KMS-11 (cell line): ENCODE data around the gene PHEX.

Experiments used
- H2AFZ ChIP-seq: fragments of 200-600 bp; sonication (generic); 2 replicates; pipeline ENCODE4 v1.6.1; 2016; ENCODE audit warnings: antibody characterized with exemption, mixed run types, low read depth
- H3K27ac ChIP-seq: fragments of 200-600 bp; sonication (generic); 2 replicates; pipeline ENCODE4 v1.6.1; 2016; ENCODE audit warnings: mild to moderate bottlenecking, mixed run types
- H3K27me3 ChIP-seq: fragments of 200-600 bp; sonication (generic); 2 replicates; pipeline ENCODE4 v1.6.1; 2017; ENCODE audit warnings: mild to moderate bottlenecking, low read depth, mixed run types, moderate library complexity; ENCODE audit not compliant: insufficient read depth
- H3K36me3 ChIP-seq: fragments of 200-600 bp; sonication (generic); 2 replicates; pipeline ENCODE4 v1.6.1; 2017; ENCODE audit warnings: mild to moderate bottlenecking, mixed run types; ENCODE audit not compliant: insufficient read depth
- H3K4me1 ChIP-seq: fragments of 200-600 bp; sonication (generic); 2 replicates; pipeline ENCODE4 v1.6.1; 2016; ENCODE audit warnings: mild to moderate bottlenecking, low read depth, mixed run types; ENCODE audit not compliant: poor library complexity, severe bottlenecking
- H3K4me2 ChIP-seq: fragments of 200-600 bp; sonication (generic); 2 replicates; pipeline ENCODE4 v1.7.0; 2016; ENCODE audit warnings: mild to moderate bottlenecking, mixed run types
- H3K4me3 ChIP-seq: fragments of 200-600 bp; sonication (generic); IDR thresholded peaks from 2 replicates; pipeline ENCODE4 v1.6.1; 2017; ENCODE audit warnings: low read depth, low read length, mixed read lengths; ENCODE audit not compliant: insufficient read depth
- H3K79me2 ChIP-seq: fragments of 200-600 bp; sonication (generic); 2 replicates; pipeline ENCODE4 v1.6.1; 2016; ENCODE audit warnings: low read depth, mixed run types; ENCODE audit not compliant: insufficient read depth
- H3K9ac ChIP-seq: fragments of 200-600 bp; sonication (generic); 2 replicates; pipeline ENCODE4 v1.6.1; 2016; ENCODE audit warnings: mild to moderate bottlenecking, mixed run types
- H4K20me1 ChIP-seq: fragments of 200-600 bp; sonication (generic); 2 replicates; pipeline ENCODE4 v1.6.1; 2016; ENCODE audit warnings: mild to moderate bottlenecking, mixed run types; ENCODE audit not compliant: insufficient read depth
- CTCF ChIP-seq: fragments of 200-600 bp; sonication (generic); conservative IDR thresholded peaks from 2 replicates; pipeline ENCODE4 v1.6.1; 2017; ENCODE audit warnings: low read depth, mild to moderate bottlenecking, antibody characterized with exemption, low read length, moderate library complexity, mixed read lengths

PHEX gene

GRCh38 chrX:22193851-22194659 is 161.9 kb downstream of the PHEX start:
- H2AFZ ChIP-seq = no peak overlapping the region
- no peaks in the 10 kb centered on the region for H3K36me3 ChIP-seq
- no peak for TF ChIP-seq CTCF
- no peaks in the 10 kb centered on the region for H3K4me1 ChIP-seq
- no peaks in the 10 kb centered on the region for H3K27me3 ChIP-seq
- no peaks in the 10 kb centered on the region for H4K20me1 ChIP-seq
- H3K4me2 ChIP-seq = no peak overlapping the region
- H3K27ac ChIP-seq = no peak overlapping the region
- no peak overlapping the region for H3K9ac ChIP-seq
- no peaks in the 10 kb centered on the region for H3K79me2 ChIP-seq
- no peak overlapping the region for H3K4me3 ChIP-seq

GRCh38 chrX:22194660-22194945 is 162.5 kb downstream of the PHEX start:
- no peaks in the 10 kb centered on the region for H3K36me3 ChIP-seq
- H2AFZ ChIP-seq = no peak overlapping the region
- no peaks in the 10 kb centered on the region for H3K27me3 ChIP-seq
- no peaks in the 10 kb centered on the region for H4K20me1 ChIP-seq
- H3K27ac ChIP-seq = no peak overlapping the region
- no peaks in the 10 kb centered on the region for H3K4me1 ChIP-seq
- no peak overlapping the region for H3K9ac ChIP-seq
- H3K4me2 ChIP-seq = no peak overlapping the region
- no peak overlapping the region for H3K4me3 ChIP-seq
- H3K79me2 ChIP-seq = no peaks in the 10 kb centered on the region
- no peak for TF ChIP-seq CTCF

- no peak overlapping the region for H3K27ac ChIP-seq
Observed at GRCh38 chrX:22196149-22196548, 164.0 kb downstream of the PHEX start.

GRCh38 chrX:22202251-22202650 is 170.1 kb downstream of the PHEX start:
- Histone ChIP-seq H2AFZ (no peak overlapping the region), H3K4me2 (no peak overlapping the region), H3K27ac (no peak overlapping the region), H3K79me2 (no peaks in the 10 kb centered on the region), H4K20me1 (no peaks in the 10 kb centered on the region), H3K27me3 (no peaks in the 10 kb centered on the region), H3K4me1 (peaks cover 8% of the 10 kb centered on the region), H3K36me3 (no peaks in the 10 kb centered on the region), H3K4me3 (no peak overlapping the region), H3K9ac (no peak overlapping the region)
- no peak for TF ChIP-seq CTCF

More at GRCh38 chrX:22196149-22196548, 164.0 kb downstream of the PHEX start:
- no peaks in the 10 kb centered on the region for H4K20me1 ChIP-seq
- no peaks in the 10 kb centered on the region for H3K4me1 ChIP-seq
- H3K9ac ChIP-seq = no peak overlapping the region
- TF ChIP-seq CTCF = no peak
- no peak overlapping the region for H3K4me2 ChIP-seq
- H3K27me3 ChIP-seq = no peaks in the 10 kb centered on the region
- H3K36me3 ChIP-seq = no peaks in the 10 kb centered on the region
- no peak overlapping the region for H2AFZ ChIP-seq
- H3K79me2 ChIP-seq = no peaks in the 10 kb centered on the region
- no peak overlapping the region for H3K4me3 ChIP-seq
